ENCODE results near the gene RFC2.

DNA sequence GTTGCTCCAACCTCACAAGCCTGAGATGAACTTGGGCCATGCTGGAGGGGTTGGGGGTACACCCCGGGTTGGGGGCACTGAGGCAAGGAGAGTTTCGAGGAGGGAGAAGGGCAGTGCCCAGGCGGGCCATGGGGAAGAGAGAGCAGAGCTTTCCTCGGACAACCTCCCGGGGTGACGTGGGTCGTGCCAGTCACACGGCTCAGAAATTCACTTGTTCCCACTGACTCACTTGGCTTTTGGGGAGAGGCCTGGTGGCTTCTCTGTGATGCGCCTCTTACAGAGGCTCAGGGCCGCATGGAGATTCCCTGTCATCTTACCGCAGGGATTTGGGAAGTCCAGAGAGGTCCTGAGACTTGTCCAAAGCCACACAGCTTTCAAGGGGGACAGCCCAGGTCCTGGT lies 41.5 kb downstream of the RFC2 start:
- TF ChIP-seq POLR2A (IDR thresholded peaks at IDR 0.05; ENCODE audit: low read length) (no peak), GATA1 (IDR thresholded peaks at IDR 0.05; ENCODE audit: low read depth, low read length) (no peak)

All from erythroblast (primary cell).